ENCODE results near the gene PRPS1L1.
A peak's percentile ranks its signal among the peaks of the same experiment; 100 is the strongest.

PRPS1L1 gene

DNA sequence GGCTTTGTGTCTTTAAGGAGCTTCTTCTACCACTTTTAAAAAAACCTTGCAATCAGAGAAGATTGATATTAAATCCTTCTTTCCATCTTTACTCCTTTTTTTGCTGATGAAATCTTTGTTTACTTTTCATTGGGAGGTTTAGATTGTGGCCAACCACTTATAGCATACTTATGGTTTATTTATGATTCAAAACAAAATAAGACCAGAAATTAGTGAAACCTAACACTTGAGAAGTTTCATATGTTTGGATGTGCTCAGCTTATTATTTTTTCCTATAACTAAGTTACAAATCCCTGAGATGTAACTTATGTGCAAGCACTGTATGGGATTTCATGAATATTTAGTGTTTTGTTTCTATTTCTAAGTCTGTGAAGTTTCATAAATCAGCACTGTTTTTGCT, 13.5 kb upstream of the PRPS1L1 start:
- ChIA-PET POLR2A (no interaction called here), CTCF (no interaction called here)
- no peak for DNase-seq (ENCODE audit: low read depth, low spot score)
- no peak for TF ChIP-seq CTCF (IDR thresholded peaks at IDR 0.05; ENCODE audit: insufficient read depth, low read length, missing control alignments)
- H3K4me3 ChIP-seq (ENCODE audit: low read depth, low read length), result no peak overlapping the region

DNA sequence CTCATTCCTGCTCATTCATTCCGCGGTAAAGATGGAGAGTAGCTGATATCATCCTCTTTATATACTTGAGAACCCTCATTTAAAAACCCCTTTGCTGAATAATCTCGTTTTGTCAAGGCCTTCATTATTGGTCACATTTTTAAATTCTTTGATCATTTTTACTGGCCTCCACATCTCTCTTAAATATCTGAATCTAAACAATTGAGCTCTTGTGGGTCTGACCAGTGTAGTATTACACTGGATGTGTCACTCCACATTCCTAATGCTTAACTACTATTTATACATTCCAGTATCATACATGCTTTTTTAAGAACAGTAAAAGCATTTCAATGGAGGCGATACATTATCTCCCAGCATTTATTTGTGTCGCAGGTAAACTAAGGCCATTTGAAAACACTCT, 12.6 kb upstream of the PRPS1L1 start:
- DNase-seq (ENCODE audit: low read depth, low spot score), result peak; percentile 42
- ChIA-PET POLR2A (interaction anchor here (1.0 kb wide), 1 partner anchor 21 kb away, joined by 4 read pairs; no protein-coding TSS in a partner anchor), CTCF (no interaction called here)
- H3K4me3 ChIP-seq (ENCODE audit: low read depth, low read length), result no peak overlapping the region
- TF ChIP-seq CTCF (IDR thresholded peaks at IDR 0.05; ENCODE audit: insufficient read depth, low read length, missing control alignments), result no peak

GRCh38 chr7:18038382-18038781, 10.7 kb upstream of the PRPS1L1 start:
- POLR2A ChIA-PET, result no interaction called here
- no peak for TF ChIP-seq CTCF (IDR thresholded peaks at IDR 0.05; ENCODE audit: insufficient read depth, low read length, missing control alignments)
- CTCF ChIA-PET, result no interaction called here
- no peak overlapping the region for H3K4me3 ChIP-seq (ENCODE audit: low read depth, low read length)
- DNase-seq (ENCODE audit: low read depth, low spot score), result no peak

DNA sequence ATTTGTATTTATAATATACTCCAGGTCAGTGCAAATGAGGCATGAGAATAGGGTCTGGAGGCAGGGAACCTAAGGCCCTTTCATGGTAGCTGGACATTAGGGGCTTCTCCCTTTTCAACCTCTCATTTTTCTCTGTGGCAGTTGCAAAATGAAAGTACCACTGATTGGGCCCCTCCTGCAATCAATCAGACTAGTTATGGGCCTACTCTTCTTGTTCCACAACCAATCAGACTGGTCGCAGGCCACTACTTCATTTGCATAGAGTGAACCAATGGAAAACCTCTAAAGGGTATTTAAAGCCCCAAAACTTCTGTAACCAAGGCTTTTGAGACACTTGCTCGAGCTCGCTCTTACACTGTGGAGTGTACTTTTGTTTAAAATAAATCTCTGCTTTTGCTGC, 10.0 kb upstream of the PRPS1L1 start:
- ChIA-PET POLR2A (no interaction called here), CTCF (no interaction called here)
- no peak for DNase-seq (ENCODE audit: low read depth, low spot score)
- TF ChIP-seq CTCF (IDR thresholded peaks at IDR 0.05; ENCODE audit: insufficient read depth, low read length, missing control alignments), result no peak
- no peak overlapping the region for H3K4me3 ChIP-seq (ENCODE audit: low read depth, low read length)

- ChIA-PET CTCF (no interaction called here), POLR2A (no interaction called here)
- H3K4me3 ChIP-seq (ENCODE audit: low read depth, low read length), result no peak overlapping the region
- DNase-seq (ENCODE audit: low read depth, low spot score), result no peak
- no peak for TF ChIP-seq CTCF (IDR thresholded peaks at IDR 0.05; ENCODE audit: insufficient read depth, low read length, missing control alignments)
These were observed 9.1 kb upstream of the PRPS1L1 start for GRCh38 chr7:18036783-18037182.

DNA sequence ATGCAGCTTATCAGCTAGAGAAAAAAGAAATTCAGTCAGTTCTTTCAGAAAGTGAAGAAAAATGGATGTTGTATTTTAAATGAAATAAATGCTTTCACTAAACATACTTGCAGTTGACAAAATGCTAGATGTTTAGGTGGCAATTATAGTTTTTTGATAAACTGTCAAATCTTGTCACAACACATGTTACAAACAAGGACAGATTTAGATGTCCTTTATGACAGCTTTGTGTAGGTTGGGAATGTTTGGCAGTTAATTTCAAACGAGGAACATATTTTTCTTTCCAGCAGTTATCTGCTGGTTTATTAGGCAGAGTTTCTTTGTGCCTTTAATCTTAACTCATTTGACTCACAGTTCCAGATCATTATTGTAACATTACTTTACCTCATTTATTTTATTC, 3.1 kb upstream of the PRPS1L1 start:
- DNase-seq (ENCODE audit: low read depth, low spot score), result no peak
- TF ChIP-seq CTCF (IDR thresholded peaks at IDR 0.05; ENCODE audit: insufficient read depth, low read length, missing control alignments), result no peak
- CTCF ChIA-PET, result no interaction called here
- H3K4me3 ChIP-seq (ENCODE audit: low read depth, low read length), result no peak overlapping the region
- POLR2A ChIA-PET, result no interaction called here
